CD1c-positive myeloid dendritic cell (primary cell): Measurements from ENCODE around the gene PRR5.

Experiments used
- DNase-seq: peaks from one replicate; pipeline ENCODE4 v3.0.0-alpha.2; 2016; ENCODE audit errors: extremely low spot score

The PRR5 gene

DNA sequence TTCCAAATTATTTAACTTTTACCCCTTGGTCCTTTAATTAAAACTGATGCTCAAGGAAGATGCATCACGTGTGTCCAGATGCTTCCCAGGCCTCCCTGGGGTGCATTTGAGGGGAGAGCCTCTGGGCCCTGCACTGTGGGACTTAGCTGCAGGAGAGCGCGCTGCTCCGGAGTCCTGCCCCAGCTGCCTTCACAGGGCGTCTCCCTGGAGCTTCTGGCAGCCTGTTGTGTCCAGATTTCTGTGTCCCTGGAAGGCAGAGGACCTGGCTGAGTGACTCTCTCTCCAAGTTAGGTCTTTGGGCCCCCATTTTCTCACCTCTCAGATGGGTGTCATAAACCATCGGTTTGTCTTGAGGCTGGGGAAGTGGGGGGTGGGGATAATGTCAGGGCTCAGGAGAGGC, 53.4 kb downstream of the PRR5 start:
- no peak for DNase-seq

DNA sequence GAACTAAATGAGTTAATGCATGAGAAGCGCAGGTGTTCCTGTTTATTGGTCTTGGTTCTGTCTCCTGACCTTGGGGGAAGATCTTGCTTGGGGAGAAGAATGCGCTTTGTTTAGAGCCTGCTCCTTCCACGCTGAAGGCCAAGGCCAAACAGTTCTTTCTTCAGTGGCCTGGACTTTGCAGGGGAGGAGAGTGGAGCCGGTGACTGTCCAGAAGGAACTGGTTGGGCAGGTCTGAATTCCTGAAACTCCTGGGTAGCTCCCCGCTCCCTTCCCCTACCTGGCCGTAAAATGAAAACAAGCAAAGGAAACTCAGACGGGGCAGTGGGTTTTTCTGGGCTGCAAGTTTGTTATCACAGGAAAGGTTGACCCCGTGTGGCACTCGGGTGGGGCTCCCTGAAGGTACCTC, 54.0 kb downstream of the PRR5 start:
- DNase-seq, result no peak

DNA sequence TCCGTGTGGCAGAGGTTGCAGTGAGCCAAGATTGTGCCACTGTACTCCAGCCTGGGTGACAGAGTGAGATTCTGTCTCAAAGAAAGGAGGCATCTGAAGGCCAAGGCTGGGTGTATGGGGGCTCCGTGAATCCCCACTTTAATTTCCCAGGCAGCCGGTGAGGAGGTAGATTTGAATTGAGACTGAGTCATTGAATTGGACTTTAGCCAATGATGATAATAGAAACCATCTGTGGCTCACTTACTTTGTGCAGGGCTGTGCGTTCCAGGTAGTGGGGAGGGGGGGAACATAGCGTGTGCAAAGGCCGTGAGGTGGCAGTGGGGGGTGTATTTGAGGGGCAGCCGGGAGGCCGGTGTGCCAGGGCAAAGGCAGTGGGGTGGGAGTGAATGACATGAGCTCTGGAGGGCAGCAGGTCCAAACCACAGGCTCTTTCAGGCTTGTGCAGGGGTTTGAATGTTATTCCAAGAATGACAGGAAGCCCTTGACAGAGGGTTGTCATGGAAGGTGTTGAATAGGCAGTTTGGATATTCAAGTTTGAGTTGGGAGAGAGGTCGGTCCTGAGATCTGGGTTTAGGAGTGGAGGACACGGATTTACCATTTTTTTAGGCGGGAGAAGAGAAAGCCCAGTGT, 56.5 kb downstream of the PRR5 start:
- no peak for DNase-seq

DNA sequence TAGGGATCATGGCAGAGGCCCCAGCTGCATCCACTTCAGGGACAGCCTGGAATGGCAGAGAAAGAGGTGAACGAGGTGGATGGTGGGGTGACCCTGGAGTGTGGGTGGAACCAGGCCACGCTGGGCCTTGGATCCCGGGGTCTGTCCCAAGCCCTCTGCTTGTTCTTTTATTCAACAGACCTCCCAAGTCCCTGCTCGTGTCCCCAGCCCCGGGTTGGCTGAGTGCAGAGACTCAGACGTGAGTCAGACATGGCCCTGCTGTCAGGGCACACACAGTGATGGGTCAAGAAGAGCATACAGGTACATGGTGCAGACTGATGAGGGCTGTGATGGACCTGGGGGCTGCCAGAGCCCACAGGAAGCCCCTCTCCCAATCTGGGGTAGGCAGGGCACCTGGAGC, 57.0 kb downstream of the PRR5 start:
- no peak for DNase-seq

DNA sequence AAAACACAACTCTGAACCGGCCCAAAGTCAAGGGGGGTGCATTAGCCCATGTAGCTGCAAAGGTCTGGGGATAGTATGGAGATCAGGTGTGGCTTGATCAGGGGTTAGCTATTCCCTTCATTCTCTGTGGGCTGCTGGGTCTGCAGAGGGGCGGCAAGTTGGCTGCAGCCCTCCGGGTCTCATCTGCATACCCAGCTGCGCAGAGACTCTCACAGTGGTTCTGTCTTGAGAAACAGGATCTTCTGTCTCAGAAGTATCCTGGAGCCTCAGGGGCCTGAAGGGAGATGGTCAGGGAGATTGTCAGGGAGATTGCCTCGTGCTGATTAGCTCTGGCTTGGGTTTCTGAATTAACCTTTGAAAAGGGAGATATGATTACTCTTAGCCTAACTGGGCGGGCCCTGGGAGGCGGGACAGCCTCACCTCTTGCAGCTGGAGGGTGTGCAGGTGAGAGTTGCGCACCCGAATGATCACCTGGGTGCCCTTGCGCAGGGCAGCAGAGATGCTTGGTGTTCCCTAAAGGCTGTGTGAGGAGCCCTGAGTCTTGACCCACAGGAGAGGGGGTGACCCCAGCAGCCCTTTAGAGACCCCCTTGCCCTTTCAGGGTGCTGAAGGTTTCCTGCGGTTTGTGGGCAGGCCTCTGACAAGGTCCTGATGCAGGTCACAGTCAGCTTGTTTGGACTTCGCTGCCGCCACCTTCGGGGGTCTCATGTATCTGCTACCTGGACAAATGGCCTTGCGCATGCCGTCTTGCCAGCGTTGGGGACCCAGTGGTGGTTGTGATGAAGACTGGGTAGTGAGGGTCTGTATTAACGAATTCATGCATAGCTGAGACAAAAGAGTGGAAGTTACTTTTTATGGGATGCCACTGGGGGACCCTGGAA, 57.7 kb downstream of the PRR5 start:
- DNase-seq, result no peak

DNA sequence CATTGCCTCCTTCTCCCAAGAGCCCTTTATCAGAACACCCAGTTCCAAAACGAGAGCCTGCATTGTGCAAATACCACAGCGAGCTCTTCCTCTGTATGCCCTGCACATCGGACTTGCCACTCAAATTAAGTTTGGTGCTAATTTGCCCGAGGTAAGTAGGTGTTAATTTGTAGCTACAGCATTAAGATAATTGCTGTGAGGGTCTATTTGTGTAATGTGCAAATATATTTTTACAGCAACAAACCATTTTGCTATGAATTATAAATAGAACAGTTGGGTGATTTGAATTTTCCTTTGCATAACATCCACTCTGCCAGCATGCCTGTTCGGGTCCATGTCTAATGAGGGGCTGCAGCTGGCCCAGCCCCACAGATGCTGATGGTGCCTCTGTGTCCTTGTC, 58.5 kb downstream of the PRR5 start:
- no peak for DNase-seq

DNA sequence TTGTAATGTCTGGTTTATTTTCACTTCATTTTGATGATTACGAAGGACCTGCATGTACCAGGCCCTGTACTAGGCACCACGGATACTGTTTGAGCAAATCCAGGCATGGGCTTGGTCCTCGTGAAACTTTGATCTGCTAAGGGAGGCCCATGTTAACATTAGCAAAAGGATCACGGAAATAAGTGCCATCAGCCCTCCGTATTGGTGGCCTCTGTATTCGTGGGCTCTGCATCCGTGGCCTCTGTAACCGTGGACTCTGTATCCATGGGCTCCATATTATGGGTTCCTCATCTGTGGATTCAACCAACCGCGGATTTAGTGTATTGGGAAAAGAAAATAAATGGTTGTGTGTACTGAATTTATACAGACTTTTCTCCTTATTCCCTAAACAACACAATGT, 59.0 kb downstream of the PRR5 start:
- no peak for DNase-seq

DNA sequence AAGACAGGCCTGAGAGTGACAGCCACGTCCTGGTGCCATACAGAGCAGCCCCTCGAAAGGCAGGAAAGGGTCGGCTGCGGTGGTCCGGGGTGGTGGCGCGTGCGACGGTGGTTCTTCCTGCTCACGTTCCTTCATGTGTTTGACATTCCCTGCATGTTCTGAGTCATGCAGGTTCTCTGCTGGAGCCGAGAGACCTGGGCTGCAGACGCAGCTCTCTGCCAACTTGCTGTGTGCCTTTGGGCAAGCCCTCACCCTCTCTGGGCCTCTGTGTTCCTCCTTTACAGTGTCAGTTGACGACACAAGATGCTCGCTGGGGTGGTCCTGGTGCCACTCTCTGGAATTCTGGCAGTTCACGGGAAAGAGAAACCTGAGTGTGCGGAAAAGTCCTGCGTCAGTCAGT, 62.4 kb downstream of the PRR5 start:
- DNase-seq, result no peak

DNA sequence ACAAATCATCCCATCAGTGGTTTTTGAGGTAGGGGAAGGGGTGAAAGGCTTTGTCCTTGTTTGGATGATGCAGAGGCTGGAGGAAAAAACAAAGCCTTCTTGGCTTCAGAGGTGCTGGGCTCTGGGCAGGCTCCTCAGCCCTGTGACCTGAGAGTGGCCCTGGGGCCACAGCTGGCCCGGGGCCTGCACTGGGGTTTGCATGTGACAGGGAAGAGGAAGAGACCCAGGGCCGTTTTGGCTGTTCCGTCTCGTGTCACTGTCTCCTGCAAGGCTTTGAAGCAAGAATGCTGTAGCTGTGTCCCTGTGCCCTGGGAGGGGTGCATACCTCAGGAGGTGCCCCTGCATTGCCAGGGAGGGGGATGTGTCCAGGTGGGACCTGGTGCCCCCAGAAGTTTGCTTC, 63.0 kb downstream of the PRR5 start:
- DNase-seq, result no peak

DNA sequence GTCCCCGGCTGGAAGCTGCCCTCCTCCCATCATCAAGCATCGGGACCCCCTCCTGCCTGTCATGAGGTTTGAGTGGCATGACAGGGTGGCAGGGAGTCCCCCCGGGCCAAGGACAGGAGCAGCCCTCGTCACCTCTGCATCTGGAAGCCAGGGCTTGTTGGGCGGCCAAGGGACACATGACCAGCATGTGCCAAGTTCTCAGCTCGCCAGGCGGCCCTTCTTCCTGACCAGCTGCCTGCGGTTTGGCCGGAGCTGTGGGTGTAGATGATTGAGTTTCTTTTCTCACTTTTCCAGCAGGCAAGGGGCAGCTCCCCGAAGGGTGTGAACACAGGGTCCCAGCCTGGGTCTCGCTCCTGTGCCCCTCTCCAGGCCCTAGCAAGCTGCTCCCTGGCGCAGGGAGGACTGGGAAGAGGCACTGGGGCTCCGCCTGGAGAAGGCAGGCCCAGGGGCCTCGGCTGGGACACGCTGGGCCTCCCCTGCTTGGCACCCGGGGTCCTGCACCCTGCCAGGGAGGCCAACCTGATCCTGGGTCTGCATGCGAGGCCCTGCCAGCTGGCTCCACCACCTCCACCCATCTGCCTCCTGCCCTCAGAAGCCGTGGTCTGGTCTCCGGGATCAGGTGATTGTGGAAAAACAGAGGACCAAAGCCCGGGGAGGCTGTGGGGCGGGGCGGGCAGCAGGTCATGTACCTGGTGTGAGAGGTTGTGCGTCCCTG, 63.7 kb downstream of the PRR5 start:
- DNase-seq, result no peak

DNA sequence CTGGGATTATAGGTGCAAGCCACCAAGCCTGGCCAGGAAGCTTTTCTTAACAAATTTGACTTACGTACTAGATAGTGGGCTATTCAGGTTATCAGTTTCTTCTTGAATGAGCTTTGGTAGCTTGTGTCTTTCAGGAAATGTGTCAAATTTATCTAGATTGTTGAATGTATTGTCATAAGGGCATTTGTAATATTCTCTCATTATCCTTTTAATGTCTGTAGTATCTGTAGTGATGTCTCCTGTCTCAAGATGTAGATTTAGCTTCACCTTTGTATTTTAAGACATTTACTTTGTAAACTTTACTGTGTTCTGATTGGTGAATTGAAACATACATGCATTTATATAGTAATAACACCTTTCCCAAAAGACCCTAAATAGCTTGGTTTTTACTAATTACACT, 71.1 kb downstream of the PRR5 start:
- no peak for DNase-seq

DNA sequence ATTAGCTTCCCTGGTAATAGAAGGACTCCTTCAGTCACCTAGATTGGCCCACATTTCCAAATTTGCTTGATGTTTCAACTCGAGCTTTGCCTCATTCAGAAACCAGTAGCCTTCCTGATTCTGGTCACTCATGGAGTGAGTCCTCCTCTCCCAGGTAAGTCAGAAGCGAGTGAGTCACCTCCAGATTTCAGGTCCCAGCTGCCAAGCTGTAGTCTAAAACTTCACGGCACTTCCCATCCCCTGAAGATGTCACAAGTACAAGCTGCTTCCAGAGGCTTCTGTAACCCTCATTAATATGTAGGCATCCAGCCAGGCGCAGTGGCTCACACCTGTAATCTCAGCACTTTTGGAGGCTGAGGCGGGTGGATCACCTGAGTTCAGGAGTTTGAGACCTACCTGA, 73.9 kb downstream of the PRR5 start:
- DNase-seq, result no peak

DNA sequence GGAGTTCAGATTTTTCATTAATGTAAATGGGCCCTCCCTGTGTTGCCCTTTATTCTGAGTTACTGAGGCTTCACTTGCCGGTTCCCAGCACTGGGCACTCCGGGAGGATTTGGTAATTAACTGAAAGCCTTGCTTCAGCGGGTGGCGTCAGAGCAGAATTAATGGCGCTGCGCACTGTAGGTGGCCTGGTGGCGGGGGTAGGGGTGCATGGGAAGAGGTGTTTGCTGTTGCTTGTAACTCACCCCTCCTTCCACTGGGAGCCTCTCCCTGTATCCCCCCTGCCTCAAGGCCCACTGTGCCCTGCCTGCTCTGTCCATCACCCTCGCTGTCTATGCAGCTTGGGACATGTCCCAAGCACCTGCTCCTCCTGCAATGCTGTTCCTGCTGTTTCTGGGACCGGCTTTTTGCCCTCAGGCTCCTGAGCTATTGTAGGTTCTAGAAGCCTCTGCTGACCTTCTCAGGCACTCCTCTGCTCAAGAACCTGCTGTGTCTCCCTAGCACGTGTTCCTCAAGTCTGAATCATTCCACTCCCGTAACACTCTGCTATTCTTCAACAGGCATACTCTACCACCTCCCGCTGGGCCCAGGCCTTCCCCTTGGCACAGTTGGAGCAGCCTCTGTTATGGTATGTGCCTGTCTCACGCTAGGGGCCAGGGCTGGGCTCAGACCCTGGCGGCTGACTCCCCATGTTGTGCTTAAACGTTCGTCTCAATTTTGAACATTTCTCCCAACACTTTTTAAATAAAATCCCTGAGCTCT, 74.8 kb downstream of the PRR5 start:
- DNase-seq, result no peak

DNA sequence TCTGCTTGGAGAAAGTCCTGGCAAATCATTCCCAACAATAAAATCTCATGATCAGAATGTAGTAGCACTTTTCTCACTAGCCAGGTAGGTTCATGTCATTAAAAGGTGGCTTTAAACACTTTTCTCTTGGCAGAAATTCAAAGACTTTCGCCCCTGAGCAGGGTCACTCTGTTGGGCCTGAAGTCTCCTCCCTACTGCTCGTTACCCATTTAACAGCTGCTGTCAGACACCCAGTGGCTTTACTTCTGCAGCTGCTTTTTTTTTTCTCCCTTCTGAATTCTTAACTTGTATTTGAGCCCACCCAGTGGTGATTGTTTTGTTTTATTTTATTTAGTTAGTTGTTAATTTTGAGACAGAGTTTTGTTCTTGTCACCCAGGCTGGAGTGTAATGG, 75.4 kb downstream of the PRR5 start:
- no peak for DNase-seq

DNA sequence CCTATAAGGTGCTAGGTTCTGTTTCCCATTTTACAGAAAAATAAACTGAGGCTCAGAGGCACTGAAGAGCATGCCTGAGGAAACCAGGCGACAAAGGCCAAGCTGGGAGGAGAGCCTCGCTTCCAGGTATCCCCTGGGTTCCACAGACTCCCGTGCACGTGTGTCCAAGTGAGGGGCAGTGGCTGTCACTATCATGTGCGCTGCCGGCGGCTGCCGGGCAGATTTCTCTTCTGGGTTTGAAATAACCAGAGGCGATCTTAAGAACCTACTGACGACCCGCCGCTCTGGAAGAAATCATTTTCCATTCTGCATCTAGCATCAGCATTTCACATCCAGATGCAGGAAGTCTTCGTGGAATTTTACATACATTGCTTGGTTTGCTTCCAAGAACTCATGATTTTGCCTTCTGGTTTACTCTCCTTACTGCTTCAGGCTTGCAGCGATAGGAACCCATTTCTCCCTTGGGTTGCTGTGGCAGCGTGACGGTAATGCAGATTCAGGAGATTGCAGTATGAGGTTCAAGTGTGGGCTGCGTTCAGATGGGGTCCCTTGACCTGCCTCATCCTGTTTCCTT, 79.0 kb downstream of the PRR5 start:
- DNase-seq, result no peak

DNA sequence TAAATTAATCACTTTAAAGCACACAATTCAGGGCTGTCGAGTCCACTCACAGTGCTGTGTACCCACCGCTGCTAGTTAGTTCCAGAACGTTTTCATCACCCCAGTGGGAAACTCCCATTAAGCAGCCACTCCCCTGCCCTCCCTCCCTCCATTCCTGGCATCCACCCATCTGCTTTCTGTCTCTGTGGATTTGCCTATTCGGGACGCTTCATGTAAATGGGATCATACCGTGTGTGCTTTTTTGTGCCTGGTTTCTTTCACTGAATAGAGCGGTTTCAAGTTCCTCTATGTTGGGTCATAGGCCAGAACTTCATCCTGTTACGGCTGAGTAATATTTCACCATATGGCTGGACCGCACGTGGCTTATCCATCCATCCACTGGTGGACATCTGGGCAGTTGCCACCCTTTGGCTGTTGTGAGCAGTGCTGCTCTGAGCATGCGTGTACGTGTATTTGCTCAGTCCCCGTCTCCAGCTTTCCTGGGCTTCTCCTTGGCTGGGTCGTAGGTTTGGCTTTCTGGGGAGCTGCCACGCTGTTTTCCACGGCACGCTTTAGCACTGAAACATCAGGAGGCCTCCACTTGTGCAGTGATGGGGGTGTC, 80.5 kb downstream of the PRR5 start:
- no peak for DNase-seq

DNA sequence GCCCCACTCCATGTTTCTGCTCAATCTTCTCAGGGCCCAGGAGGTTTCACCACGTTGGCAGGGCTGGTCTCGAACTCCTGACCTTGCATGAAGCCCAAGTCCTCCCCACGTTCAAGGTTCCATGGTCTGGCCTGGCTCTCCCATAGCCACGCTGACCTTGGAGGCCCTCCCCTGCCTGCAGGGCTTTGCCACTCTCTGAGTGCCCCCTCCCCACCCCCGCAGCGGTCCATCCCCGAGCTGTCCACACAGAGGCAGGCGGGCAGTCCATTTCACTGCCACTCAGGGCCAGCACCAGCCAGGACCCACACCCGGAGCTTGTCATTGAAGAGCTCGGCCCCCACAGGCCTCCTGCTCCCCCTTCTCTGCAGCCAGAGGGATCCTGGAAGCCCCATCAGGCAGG, 81.1 kb downstream of the PRR5 start:
- DNase-seq, result no peak

DNA sequence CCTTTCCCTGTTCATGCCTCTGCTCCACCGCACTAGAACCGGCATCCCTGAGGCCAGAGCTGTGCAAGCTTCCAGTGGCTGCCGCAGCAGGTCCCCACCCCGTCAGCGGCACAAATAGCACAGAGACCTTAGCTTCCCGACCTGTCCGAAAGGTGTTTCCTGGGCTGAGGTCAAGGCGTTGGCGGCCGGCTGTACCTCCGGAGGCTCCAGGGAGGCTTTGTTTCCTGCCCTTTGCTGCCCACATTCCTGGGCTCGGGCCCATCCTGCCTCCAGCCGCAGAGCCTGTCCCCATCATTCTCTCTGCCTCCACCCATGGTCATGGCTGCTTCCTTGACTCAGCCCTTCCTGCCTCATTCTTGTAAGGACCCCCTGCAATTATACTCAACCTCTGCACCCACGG, 81.6 kb downstream of the PRR5 start:
- DNase-seq, result no peak

DNA sequence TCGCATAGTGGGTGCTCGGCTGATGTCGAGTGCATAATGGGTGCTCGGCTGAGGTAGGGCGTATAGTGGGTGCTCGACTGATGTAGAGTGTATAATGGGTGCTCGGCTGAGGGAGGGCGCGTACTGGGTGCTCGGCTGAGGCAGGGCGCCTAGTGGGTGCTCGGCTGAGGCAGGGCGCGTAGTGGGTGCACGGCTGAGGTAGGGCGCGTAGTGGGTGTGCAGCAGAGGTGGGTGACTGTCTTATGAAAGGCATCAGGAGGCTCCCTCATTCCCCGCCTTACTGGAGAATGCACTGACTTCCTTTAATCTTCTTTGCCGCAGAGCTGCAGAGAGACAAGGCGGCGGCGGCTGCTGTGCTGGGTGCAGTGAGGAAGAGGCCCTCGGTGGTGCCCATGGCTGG, 84.1 kb downstream of the PRR5 start:
- DNase-seq, result no peak

DNA sequence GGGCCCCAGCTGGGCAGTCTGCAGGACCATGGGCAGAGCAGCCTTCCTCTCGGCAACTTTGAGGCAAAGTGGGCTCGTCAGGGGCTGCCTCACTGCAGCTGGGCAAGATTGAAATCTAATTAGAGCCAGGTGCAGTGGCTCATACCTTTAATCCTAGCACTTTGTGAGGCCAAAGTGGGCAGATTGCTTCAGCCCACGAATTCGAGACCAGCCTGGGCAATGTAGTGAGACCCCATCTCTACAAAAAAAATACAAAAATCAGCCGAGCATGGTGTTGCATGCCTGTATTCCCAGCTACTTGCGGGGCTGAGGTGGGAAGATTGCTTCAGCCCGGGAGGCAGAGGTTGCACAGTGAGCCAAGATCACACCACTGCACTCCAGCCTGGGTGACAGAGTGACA, 84.6 kb downstream of the PRR5 start:
- no peak for DNase-seq
